WI38 (cell line): ENCODE data around the gene IBTK.
"Not testable (repeated sequence)": the region's sequence is repeated elsewhere in the genome, so short reads cannot be mapped to it uniquely, and the experiment has no call there.

Experiments used
- H3K4me3 ChIP-seq: 2 replicates; pipeline ENCODE4 v1.5.1; 2011; ENCODE audit warnings: low read depth, mild to moderate bottlenecking, control low read depth, low read length
- TF ChIP-seq, protein P1 (sequence below): IDR thresholded peaks from 2 replicates; pipeline ENCODE4 v1.5.1; 2012; ENCODE audit warnings: low read depth, mild to moderate bottlenecking, control low read depth, low read length

The IBTK gene

DNA sequence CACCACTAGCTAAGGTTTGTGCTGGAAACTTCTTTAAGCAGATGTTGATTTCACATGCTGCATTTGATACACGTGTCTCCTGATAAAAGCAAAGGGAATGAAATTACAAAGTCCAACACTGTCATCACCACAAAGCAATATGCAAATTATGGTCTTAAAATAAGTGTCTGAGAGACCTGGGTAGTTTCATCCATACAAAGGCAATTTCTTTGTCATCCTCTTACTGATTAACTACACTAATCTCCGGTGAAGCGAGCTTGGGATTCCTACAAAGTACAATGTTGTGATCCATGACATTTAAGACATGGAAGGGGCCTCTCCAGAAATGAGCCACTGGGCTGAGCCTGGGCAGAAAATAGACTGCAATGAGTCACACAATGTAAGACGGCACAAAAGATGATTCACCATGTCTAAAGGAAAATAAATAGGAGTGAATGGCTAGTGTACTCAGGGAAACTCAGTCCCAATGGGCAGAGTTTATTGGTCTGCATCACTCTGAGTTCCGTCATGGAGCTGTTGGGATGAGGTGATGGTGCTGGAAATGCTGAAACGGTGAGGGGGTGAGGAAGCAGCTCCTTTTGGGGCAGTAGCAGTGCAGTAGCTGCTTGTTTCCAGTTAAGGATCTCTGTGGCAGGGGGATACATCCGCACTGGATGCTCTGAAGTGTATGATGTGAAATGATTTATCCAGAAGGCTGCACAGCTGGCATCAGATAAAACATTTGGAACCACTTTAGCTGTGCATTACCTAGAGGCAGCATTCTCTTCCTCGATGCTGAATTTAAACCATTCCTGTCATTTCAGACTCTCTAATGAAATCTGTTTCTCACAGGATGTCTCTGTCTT is 103.3 kb downstream of the IBTK start:
- TF ChIP-seq, protein P1, sequence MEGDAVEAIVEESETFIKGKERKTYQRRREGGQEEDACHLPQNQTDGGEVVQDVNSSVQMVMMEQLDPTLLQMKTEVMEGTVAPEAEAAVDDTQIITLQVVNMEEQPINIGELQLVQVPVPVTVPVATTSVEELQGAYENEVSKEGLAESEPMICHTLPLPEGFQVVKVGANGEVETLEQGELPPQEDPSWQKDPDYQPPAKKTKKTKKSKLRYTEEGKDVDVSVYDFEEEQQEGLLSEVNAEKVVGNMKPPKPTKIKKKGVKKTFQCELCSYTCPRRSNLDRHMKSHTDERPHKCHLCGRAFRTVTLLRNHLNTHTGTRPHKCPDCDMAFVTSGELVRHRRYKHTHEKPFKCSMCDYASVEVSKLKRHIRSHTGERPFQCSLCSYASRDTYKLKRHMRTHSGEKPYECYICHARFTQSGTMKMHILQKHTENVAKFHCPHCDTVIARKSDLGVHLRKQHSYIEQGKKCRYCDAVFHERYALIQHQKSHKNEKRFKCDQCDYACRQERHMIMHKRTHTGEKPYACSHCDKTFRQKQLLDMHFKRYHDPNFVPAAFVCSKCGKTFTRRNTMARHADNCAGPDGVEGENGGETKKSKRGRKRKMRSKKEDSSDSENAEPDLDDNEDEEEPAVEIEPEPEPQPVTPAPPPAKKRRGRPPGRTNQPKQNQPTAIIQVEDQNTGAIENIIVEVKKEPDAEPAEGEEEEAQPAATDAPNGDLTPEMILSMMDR: no peak
- H3K4me3 ChIP-seq: peak overlapping the region; percentile 26; the same call in 1 of the 2 replicates

DNA sequence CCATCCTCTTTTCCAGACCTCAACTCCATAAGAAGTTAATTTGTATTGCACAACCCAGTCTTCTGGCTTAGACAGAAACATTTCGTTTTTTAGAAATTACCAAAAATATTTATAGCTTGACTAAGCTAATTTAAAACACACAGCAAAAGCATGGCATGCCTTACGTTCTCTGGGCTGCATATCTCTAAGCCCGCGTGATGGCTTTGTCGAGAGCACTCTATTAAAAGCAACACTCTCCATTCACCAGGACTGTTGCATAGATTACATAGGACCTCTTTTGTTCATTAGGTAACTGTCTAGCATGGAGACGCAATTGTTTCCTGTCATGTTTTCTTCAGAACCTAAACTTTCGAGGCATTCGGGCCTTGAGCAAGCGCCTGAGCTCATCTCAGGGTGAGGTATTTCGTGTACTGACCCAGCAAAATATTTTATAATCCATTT is 104.5 kb downstream of the IBTK start:
- TF ChIP-seq, protein P1: no peak
- no peak overlapping the region for H3K4me3 ChIP-seq

DNA sequence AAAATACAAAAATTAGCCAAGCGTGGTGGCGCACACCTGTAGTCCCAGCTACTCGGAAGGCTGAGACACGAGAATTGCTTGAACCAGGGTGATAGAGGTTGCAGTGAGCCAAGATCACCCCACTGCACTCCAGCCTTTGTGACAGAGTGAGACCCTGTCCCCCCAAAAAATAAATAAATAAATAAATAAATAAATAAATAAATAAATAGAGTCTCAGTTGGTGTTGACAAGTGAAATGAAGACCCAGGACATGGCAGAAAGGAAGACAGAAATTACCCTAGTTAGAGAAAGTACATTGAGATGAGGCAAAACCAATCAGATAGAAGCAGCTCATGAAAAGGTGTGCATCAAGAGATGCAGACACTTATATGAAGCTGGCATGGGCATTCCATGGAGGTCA is 105.0 kb downstream of the IBTK start:
- no peak overlapping the region for H3K4me3 ChIP-seq
- TF ChIP-seq, protein P1: no peak

DNA sequence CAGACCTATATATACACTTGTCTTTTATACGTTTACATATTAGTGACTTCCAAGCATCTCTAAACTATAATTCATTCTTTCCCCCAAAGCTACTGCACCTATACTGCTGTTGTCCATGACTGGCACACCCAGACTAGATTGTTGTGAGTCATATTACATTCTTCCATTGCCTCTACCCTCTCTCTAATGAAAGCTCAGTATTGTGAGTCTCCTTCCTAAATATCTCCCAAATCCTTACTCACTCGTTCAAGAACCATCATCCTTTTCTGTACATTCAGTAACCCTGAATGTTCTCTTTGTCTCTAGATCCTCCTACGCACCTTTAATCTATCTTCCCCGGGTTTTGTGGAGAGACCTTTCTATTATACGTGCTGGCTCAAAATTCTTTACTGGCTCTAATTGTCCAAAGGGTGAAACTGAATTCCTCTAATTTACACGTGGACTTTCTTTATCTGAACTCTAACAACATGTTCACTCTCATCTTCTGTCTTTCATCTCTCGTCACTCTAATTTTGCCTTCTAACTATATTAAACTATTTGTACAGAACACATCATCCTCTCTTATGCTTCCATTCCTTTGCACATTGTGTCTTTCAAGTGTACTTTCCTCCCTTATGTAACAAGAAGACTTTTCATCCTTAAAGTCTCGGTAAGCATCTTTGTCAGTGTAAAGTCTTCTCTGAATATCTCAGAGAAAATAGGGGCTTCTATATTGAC is 109.3 kb downstream of the IBTK start:
- H3K4me3 ChIP-seq: no peak overlapping the region
- TF ChIP-seq, protein P1: no peak

DNA sequence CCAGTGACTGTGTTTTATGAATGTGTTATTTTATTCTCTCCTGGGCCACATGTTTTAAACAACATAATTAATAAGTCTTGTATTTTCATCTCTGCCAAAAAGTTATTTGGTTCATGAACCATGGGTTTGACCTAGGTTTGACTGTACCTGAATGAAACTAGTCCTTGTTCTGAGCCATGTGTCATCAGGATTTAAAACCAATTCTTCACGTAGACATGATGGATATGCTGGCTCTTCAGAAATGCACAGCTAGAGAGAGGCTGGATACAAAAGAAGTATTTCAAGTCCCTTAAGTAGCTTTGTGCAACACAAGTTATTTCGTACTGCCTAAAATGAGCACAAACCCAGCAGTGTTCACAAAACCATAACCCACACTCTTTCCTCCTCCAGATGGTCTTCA is 116.1 kb downstream of the IBTK start:
- no peak overlapping the region for H3K4me3 ChIP-seq
- TF ChIP-seq, protein P1: no peak

DNA sequence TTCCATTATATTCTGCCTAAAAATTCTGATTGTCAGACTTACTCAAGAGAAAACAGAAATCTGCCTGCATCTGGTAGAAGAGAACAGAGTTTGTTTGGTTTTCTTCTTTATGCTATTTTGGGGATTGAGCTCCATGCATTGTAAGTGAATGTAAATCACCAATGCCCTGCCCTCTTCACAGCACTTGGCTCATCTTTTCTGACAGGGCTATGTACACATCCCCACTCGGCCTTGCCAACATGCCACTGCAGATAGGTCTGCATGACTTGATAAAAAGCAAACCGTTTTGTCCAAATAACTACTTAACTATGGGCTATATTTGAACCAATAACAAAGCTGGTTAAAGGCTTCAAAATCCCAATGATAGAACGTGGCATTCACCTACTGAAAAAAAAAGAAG is 117.7 kb downstream of the IBTK start:
- TF ChIP-seq, protein P1: no peak
- H3K4me3 ChIP-seq: no peak overlapping the region

DNA sequence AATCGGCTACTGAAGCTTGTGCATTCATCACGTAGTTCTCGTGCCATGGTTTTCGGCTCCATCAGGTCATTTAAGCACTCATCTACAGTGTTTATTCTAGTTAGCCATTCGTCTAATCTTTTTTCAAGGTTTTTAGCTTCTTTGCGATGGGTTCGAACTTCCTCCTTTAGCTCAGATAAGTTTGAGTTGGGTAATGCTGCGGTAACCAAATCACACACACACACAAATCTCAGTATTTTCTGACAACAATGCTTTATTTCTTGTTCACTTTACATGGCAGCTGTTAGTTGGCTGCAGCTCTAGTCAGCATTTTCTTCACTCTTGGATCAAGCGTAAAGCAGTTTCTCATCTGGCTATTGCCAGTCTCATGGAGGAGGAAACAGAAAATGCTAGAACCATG is 118.6 kb downstream of the IBTK start:
- not testable (repeated sequence) for H3K4me3 ChIP-seq
